Caco-2 (cell line): ENCODE data around the gene MRPL38. TPM values are rescaled to one million over a fixed set of nuclear protein-coding genes. Genes with fewer than 3 reads are reported as not detected.

Experiments
- BruUV-seq: library from RNA; stranded (reverse); fragments of 400-500 nt; replicated peaks from 2 replicates; lab custom pipeline; 2021; lab: Mats Ljungman, UMichigan
- CTCF ChIA-PET: fragments of 300-600 bp; sonication (Branson Sonifier 250); formaldehyde crosslinking; loops from one replicate; lab custom pipeline; 2022; ENCODE audit warnings: antibody characterized with exemption; lab: Charles Lee
- POLR2A ChIA-PET: fragments of 300-600 bp; sonication (Branson Sonifier 250); formaldehyde crosslinking; loops from one replicate; lab custom pipeline; 2022; ENCODE audit warnings: antibody characterized with exemption; lab: Charles Lee
- DNase-seq, 2 experiments: peaks; one replicate each; pipeline versions ENCODE4 v3.0.0 to v3.0.0-alpha.2; 2020 to 2022
- H3K27me3 ChIP-seq: replicated peaks from 2 replicates; pipeline ENCODE4 v1.6.0; 2011; ENCODE audit warnings: low read length; ENCODE audit not compliant: control insufficient read depth, insufficient read depth
- H3K36me3 ChIP-seq: 2 replicates; pipeline ENCODE4 v1.5.1; 2011; ENCODE audit warnings: low read length; ENCODE audit not compliant: control insufficient read depth, insufficient read depth
- H3K4me1 ChIP-seq: fragments of 250-450 bp; sonication (Bioruptor Pico); 2 replicates; pipeline ENCODE4 v1.5.1; 2020; ENCODE audit warnings: mild to moderate bottlenecking
- H3K4me3 ChIP-seq: 2 replicates; pipeline ENCODE4 v1.5.1; 2011; ENCODE audit warnings: low read depth, mild to moderate bottlenecking, control low read depth, low read length
- H3K9me3 ChIP-seq: fragments of 250-450 bp; sonication (Bioruptor Pico); 2 replicates; pipeline ENCODE4 v1.5.1; 2020; ENCODE audit warnings: mild to moderate bottlenecking, moderate library complexity
- H3K27ac Mint-ChIP-seq: one replicate; pipeline ENCODE4 v1.8.0; 2022; ENCODE audit warnings: mixed read lengths; ENCODE audit not compliant: unreplicated experiment
- H3K27me3 Mint-ChIP-seq: one replicate; pipeline ENCODE4 v1.8.0; 2022; ENCODE audit warnings: mixed read lengths; ENCODE audit not compliant: insufficient read depth, unreplicated experiment
- H3K36me3 Mint-ChIP-seq: one replicate; pipeline ENCODE4 v1.8.0; 2022; ENCODE audit warnings: mild to moderate bottlenecking, mixed read lengths; ENCODE audit not compliant: insufficient read depth, unreplicated experiment
- H3K4me1 Mint-ChIP-seq: one replicate; pipeline ENCODE4 v1.8.0; 2022; ENCODE audit warnings: low read depth, mixed read lengths; ENCODE audit not compliant: unreplicated experiment
- H3K4me3 Mint-ChIP-seq: one replicate; pipeline ENCODE4 v1.8.0; 2022; ENCODE audit warnings: mild to moderate bottlenecking, moderate library complexity, mixed read lengths; ENCODE audit not compliant: unreplicated experiment
- H3K9me3 Mint-ChIP-seq: one replicate; pipeline ENCODE4 v1.8.0; 2022; ENCODE audit warnings: mixed read lengths; ENCODE audit not compliant: unreplicated experiment
- intact Hi-C: fragments of 100-400 bp; cut with micrococcal nuclease; formaldehyde crosslinking; loops from one replicate; pipeline ENCODE4 v1.10.0; 2022; ENCODE audit not compliant: unreplicated experiment
- total RNA-seq: library from RNA; stranded (reverse); gene quantifications from 2 replicates; pipeline ENCODE4 v1.2.3, GENCODE V29; 2022
- TF ChIP-seq, protein P1 (sequence below), 2 experiments: fragments of 200-600 bp in 1 of 2; IDR thresholded peaks; 1 replicate in 1 of 2; 2 replicates in 1 of 2; pipeline versions ENCODE4 v1.5.1 to v1.8.0; 2011 to 2022; ENCODE audit warnings: antibody characterized with exemption in 1 of 2, control low read depth in 1 of 2, inconsistent platforms in 1 of 2, low read depth in 1 of 2, low read length in 1 of 2, mild to moderate bottlenecking in 1 of 2, moderate library complexity in 1 of 2; ENCODE audit not compliant: insufficient read depth in 1 of 2, severe bottlenecking in 1 of 2, unreplicated experiment in 1 of 2

The MRPL38 gene
- total RNA-seq, 1 experiment from 2014 or later, result 163 TPM

DNA sequence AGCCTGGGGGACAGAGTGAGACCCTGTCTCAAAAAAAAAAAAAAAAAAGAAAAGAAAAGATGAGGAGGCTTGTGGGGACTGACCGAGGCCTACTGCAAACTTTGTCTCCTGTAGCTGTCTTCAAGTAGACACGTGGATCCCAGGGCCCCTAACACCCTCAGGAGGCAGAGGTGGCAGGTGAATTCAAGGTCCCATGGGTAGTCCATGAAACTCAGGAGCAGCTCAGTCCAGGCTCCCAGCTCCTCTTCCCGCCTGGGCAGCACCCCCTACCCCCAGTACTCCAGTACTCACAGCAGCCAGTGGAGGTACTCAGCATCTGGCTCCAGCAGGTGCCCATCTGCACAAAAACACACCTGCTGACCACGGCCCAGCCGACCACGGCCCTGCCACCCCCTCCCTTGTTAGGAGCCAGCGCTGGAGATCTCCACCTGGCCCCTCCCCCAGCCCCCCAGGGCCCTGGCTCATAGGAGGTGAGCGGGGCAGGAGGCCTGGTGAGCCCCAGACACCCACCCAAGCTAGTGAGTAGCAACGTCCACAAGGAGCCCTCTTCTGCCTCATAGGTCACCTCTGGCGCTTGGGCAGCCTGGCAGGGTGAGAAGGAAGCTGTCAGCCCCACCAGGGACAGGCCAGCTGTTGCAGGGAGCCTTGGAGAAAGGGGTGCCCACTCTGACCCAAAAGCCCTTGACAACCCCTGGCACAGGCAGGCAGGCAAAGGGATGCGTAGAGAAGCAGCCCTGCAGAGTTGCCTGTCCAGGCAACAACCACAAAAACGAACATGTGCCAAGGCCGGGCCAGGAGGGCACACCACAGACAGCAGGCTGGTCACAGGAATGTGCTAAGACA lies 3.8 kb downstream of the MRPL38 start:
- Histone ChIP-seq H3K36me3 (peaks cover 4% of the 10 kb centered on the region; the same call in 1 of the 2 replicates), H3K27me3 (no peaks in the 10 kb centered on the region), H3K9me3 (no peaks in the 10 kb centered on the region), H3K4me1 (peaks cover 14% of the 10 kb centered on the region), H3K4me3 (no peak overlapping the region)
- Mint-ChIP-seq H3K27me3 (no peaks in the 10 kb centered on the region), H3K27ac (no peak overlapping the region), H3K9me3 (no peaks in the 10 kb centered on the region), H3K4me1 (no peaks in the 10 kb centered on the region), H3K4me3 (no peak overlapping the region), H3K36me3 (peaks cover 72% of the 10 kb centered on the region)
- DNase-seq, result no peak
- ChIA-PET POLR2A (no interaction called here), CTCF (no interaction called here)
- no TSS peak for BruUV-seq
- intact Hi-C loops, result no loop called here
- TF ChIP-seq, protein P1, sequence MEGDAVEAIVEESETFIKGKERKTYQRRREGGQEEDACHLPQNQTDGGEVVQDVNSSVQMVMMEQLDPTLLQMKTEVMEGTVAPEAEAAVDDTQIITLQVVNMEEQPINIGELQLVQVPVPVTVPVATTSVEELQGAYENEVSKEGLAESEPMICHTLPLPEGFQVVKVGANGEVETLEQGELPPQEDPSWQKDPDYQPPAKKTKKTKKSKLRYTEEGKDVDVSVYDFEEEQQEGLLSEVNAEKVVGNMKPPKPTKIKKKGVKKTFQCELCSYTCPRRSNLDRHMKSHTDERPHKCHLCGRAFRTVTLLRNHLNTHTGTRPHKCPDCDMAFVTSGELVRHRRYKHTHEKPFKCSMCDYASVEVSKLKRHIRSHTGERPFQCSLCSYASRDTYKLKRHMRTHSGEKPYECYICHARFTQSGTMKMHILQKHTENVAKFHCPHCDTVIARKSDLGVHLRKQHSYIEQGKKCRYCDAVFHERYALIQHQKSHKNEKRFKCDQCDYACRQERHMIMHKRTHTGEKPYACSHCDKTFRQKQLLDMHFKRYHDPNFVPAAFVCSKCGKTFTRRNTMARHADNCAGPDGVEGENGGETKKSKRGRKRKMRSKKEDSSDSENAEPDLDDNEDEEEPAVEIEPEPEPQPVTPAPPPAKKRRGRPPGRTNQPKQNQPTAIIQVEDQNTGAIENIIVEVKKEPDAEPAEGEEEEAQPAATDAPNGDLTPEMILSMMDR (IDR thresholded peaks at IDR 0.05; ENCODE audit: insufficient read depth in 1 of 2, low read depth in 1 of 2, low read length in 1 of 2, severe bottlenecking in 1 of 2, unreplicated experiment in 1 of 2), result no peak

GRCh38 chr17:75899767-75900468 lies 4.8 kb downstream of the MRPL38 start:
- no peaks in the 10 kb centered on the region for H3K27me3 Mint-ChIP-seq
- Histone ChIP-seq H3K4me1 (peaks cover 19% of the 10 kb centered on the region), H3K9me3 (no peaks in the 10 kb centered on the region), H3K27me3 (no peaks in the 10 kb centered on the region), H3K4me3 (no peak overlapping the region), H3K36me3 (peaks cover 4% of the 10 kb centered on the region; the same call in 1 of the 2 replicates)
- peaks cover 76% of the 10 kb centered on the region for H3K36me3 Mint-ChIP-seq
- TF ChIP-seq, protein P1 (IDR thresholded peaks at IDR 0.05; ENCODE audit: insufficient read depth in 1 of 2, low read depth in 1 of 2, low read length in 1 of 2, severe bottlenecking in 1 of 2, unreplicated experiment in 1 of 2), result no peak
- peaks cover 9% of the 10 kb centered on the region for H3K4me1 Mint-ChIP-seq
- H3K4me3 Mint-ChIP-seq, result no peak overlapping the region
- POLR2A ChIA-PET, result no interaction called here
- CTCF ChIA-PET, result interaction anchor here (0.6 kb wide), 1 partner anchor 437 kb away, joined by 3 read pairs; no protein-coding TSS in a partner anchor
- no peak overlapping the region for H3K27ac Mint-ChIP-seq
- BruUV-seq, result no TSS peak
- intact Hi-C loops, result loop anchor here (5.0 kb wide), 1 partner anchor 118 kb away; the partner anchor contains the start of gene UNK
- DNase-seq, result no peak
- H3K9me3 Mint-ChIP-seq, result no peaks in the 10 kb centered on the region

GRCh38 chr17:75899353-75899752 lies 5.3 kb downstream of the MRPL38 start:
- no peaks in the 10 kb centered on the region for H3K27me3 Mint-ChIP-seq
- intact Hi-C loops, result loop anchor here (5.0 kb wide), 1 partner anchor 117 kb away; the partner anchor contains the start of gene UNK
- CTCF ChIA-PET, result no interaction called here
- Histone ChIP-seq H3K4me3 (no peak overlapping the region), H3K27me3 (no peaks in the 10 kb centered on the region), H3K9me3 (no peaks in the 10 kb centered on the region), H3K4me1 (peaks cover 19% of the 10 kb centered on the region), H3K36me3 (peaks cover 4% of the 10 kb centered on the region; the same call in 1 of the 2 replicates)
- H3K4me1 Mint-ChIP-seq, result peaks cover 12% of the 10 kb centered on the region
- no TSS peak for BruUV-seq
- no peak for DNase-seq
- peaks cover 73% of the 10 kb centered on the region for H3K36me3 Mint-ChIP-seq
- H3K4me3 Mint-ChIP-seq, result no peak overlapping the region
- TF ChIP-seq, protein P1 (IDR thresholded peaks at IDR 0.05; ENCODE audit: insufficient read depth in 1 of 2, low read depth in 1 of 2, low read length in 1 of 2, severe bottlenecking in 1 of 2, unreplicated experiment in 1 of 2), result no peak
- POLR2A ChIA-PET, result no interaction called here
- no peaks in the 10 kb centered on the region for H3K9me3 Mint-ChIP-seq
- no peak overlapping the region for H3K27ac Mint-ChIP-seq
